K562 (cell line): ENCODE measurements around the gene TMEM121B. TPM values are rescaled to one million over a fixed set of nuclear protein-coding genes. Genes with fewer than 3 reads are reported as not detected.
A peak's percentile ranks its signal among the peaks of the same experiment; 100 is the strongest.

Experiments
- ATAC-seq: fragments of 200-7000 bp; cut with Tn5 transposase; 3 replicates; pipeline ENCODE4 v1.9.1; 2020; ENCODE audit warnings: moderate library complexity
- BruUV-seq: library from RNA; stranded (reverse); fragments of 400-500 nt; replicated peaks from 2 replicates; lab custom pipeline; 2021; lab: Mats Ljungman, UMichigan
- CTCF ChIA-PET: fragments of 300-600 bp; formaldehyde crosslinking; extraction: SDS; loops from one replicate; lab custom pipeline; 2021; ENCODE audit warnings: low intra/inter-chr PET ratio; lab: Yijun Ruan, JAX
- POLR2A ChIA-PET: fragments of 300-600, 350-650 bp; sonication (Branson Sonifier 250); formaldehyde crosslinking; extraction: SDS; loops from one replicate; lab custom pipeline; 2021; ENCODE audit warnings: antibody characterized with exemption, inconsistent platforms; lab: Yijun Ruan, JAX
- DNase-seq, 4 experiments: peaks; one replicate each; pipeline versions ENCODE4 v3.0.0 to v3.0.0-alpha.2; 2011 to 2018; ENCODE audit warnings: low spot score in 3 of 4, mixed read lengths in 3 of 4; ENCODE audit errors: extremely low read depth in 1 of 4
- FAIRE-seq: peaks from 2 replicates; lab custom pipeline; 2011; peaks lifted over from hg19 to GRCh38; lab: Jason Lieb, UNC
- H2AFZ ChIP-seq: 2 replicates; pipeline ENCODE4 v1.6.0; 2011; ENCODE audit warnings: low read depth, low read length, control low read depth, inconsistent platforms
- H3K27ac ChIP-seq: fragments of 200-600 bp; 3 replicates; pipeline ENCODE4 v1.8.0; 2011; ENCODE audit warnings: low read depth, mild to moderate bottlenecking, control low read depth, inconsistent platforms, low read length, moderate library complexity, mixed read lengths; ENCODE audit errors: extremely low read depth
- H3K27me3 ChIP-seq, 2 experiments: fragments of 300-600 bp in 1 of 2; 2 replicates in 1 of 2; 3 replicates in 1 of 2; pipeline versions ENCODE4 v1.6.0 to v1.8.0; 2011; ENCODE audit warnings: inconsistent platforms in 2 of 2, low read length in 2 of 2, mild to moderate bottlenecking in 1 of 2, mixed read lengths in 1 of 2, moderate library complexity in 1 of 2; ENCODE audit not compliant: control insufficient read depth in 2 of 2, insufficient read depth in 2 of 2
- H3K36me3 ChIP-seq: fragments of 300-600 bp; 3 replicates; pipeline ENCODE4 v1.8.0; 2011; ENCODE audit warnings: mild to moderate bottlenecking, low read length, inconsistent platforms; ENCODE audit not compliant: control insufficient read depth, insufficient read depth
- H3K4me1 ChIP-seq, 2 experiments: fragments of 200-600 bp in 1 of 2; replicated peaks in 1 of 2; 2 replicates in 1 of 2; 3 replicates in 1 of 2; pipeline versions ENCODE4 v1.5.1 to v1.8.0; 2011; ENCODE audit warnings: inconsistent platforms in 2 of 2, low read length in 2 of 2, mild to moderate bottlenecking in 1 of 2, mixed read lengths in 1 of 2, moderate library complexity in 1 of 2; ENCODE audit not compliant: control insufficient read depth in 2 of 2, insufficient read depth in 2 of 2
- H3K4me2 ChIP-seq: 2 replicates; pipeline ENCODE4 v1.6.1; 2011; ENCODE audit warnings: low read length, control low read depth, inconsistent platforms, mixed read lengths; ENCODE audit not compliant: insufficient read depth
- H3K4me3 ChIP-seq: fragments of 200-600 bp; sonication (generic), shearing (Covaris generic); 2 replicates; pipeline ENCODE4 v1.5.1; 2016; ENCODE audit warnings: control low read depth, inconsistent platforms
- H3K79me2 ChIP-seq: fragments of 200-600 bp; 3 replicates; pipeline ENCODE4 v1.8.0; 2011; ENCODE audit warnings: low read length, inconsistent platforms; ENCODE audit not compliant: control insufficient read depth, insufficient read depth
- H3K9ac ChIP-seq, 2 experiments: 2 replicates each; pipeline versions ENCODE4 v1.6.0 to v1.6.1; 2011; ENCODE audit warnings: low read depth in 2 of 2, low read length in 2 of 2, control low read depth in 1 of 2, inconsistent platforms in 1 of 2, mild to moderate bottlenecking in 1 of 2, mixed read lengths in 1 of 2; ENCODE audit not compliant: insufficient read depth in 1 of 2
- H3K9me1 ChIP-seq: one replicate; pipeline ENCODE4 v1.6.0; 2011; ENCODE audit warnings: inconsistent platforms, mild to moderate bottlenecking, low read length, moderate library complexity; ENCODE audit not compliant: control insufficient read depth, insufficient read depth
- H3K9me3 ChIP-seq: replicated peaks from 2 replicates; pipeline ENCODE4 v1.5.1; 2011; ENCODE audit warnings: low read depth, low read length, inconsistent platforms; ENCODE audit not compliant: control insufficient read depth, insufficient read depth
- H4K20me1 ChIP-seq: replicated peaks from 2 replicates; pipeline ENCODE4 v1.6.1; 2011; ENCODE audit warnings: low read length, inconsistent platforms, mixed read lengths; ENCODE audit not compliant: control insufficient read depth, insufficient read depth
- ATF1 ChIP-seq, 2 experiments: fragments of 450-650 bp in 1 of 2; IDR thresholded peaks; 2 replicates each; pipeline ENCODE4 v1.6.1; 2016; ENCODE audit warnings: missing compliant biosample characterization in 1 of 2, missing genetic modification characterization in 1 of 2
- BHLHE40 ChIP-seq: IDR thresholded peaks from 2 replicates; pipeline ENCODE4 v1.6.1; 2011; ENCODE audit warnings: low read length, improper control_type of control experiment
- CTCF ChIP-seq, 3 experiments: IDR thresholded peaks in 2 of 3; conservative IDR thresholded peaks in 1 of 3; 2 replicates each; pipeline ENCODE4 v1.5.1; 2011 to 2012; ENCODE audit warnings: low read length in 3 of 3, mild to moderate bottlenecking in 3 of 3, control low read depth in 2 of 3, improper control_type of control experiment in 1 of 3, inconsistent platforms in 1 of 3, low read depth in 1 of 3, mixed read lengths in 1 of 3, moderate library complexity in 1 of 3; ENCODE audit not compliant: insufficient read depth in 2 of 3
- DMBX1 ChIP-seq: fragments of 250-450 bp; sonication (Bioruptor Pico); IDR thresholded peaks from 2 replicates; pipeline ENCODE4 v1.8.0; 2022; ENCODE audit warnings: inconsistent platforms, mild to moderate bottlenecking, moderate library complexity, borderline replicate concordance
- GTF2E2 ChIP-seq: fragments of 200-800 bp; sonication (Bioruptor generic); IDR thresholded peaks from 2 replicates; pipeline ENCODE4 v1.6.1; 2016; ENCODE audit warnings: missing genetic modification characterization, missing compliant biosample characterization
- KDM1A ChIP-seq, 2 experiments: fragments of 450-650 bp; IDR thresholded peaks; 2 replicates each; pipeline ENCODE4 v1.6.1; 2016; ENCODE audit warnings: mild to moderate bottlenecking in 2 of 2
- RBM39 ChIP-seq: fragments of 200-400 bp; formaldehyde crosslinking; optimal IDR thresholded peaks from 2 replicates; pipeline ENCODE3; 2018; ENCODE audit warnings: low read depth, low read length
- SAFB ChIP-seq: fragments of 200-400 bp; formaldehyde crosslinking; IDR thresholded peaks from 2 replicates; pipeline ENCODE4 v1.6.1; 2017; ENCODE audit warnings: low read depth, low read length, borderline replicate concordance
- SMARCA4 ChIP-seq: fragments of 450-650 bp; IDR thresholded peaks from 2 replicates; pipeline ENCODE4 v1.6.1; 2016
- TAF15 ChIP-seq: fragments of 200-400 bp; formaldehyde crosslinking; IDR thresholded peaks from 2 replicates; pipeline ENCODE4 v1.6.1; 2017; ENCODE audit warnings: mild to moderate bottlenecking, low read depth, low read length, moderate library complexity
- UBTF ChIP-seq, 2 experiments: IDR thresholded peaks; 2 replicates each; pipeline ENCODE4 v1.6.1; 2012; ENCODE audit warnings: improper control_type of control experiment in 2 of 2, low read depth in 2 of 2, low read length in 2 of 2, borderline replicate concordance in 1 of 2
- ZNF639 ChIP-seq, 2 experiments: fragments of 200-800 bp in 1 of 2; sonication (Bioruptor generic) in 1 of 2; sonication (generic) in 1 of 2; formaldehyde crosslinking in 1 of 2; IDR thresholded peaks in 1 of 2; conservative IDR thresholded peaks in 1 of 2; 2 replicates each; pipeline versions ENCODE4 v1.5.0 to v1.6.1; 2016 to 2020; ENCODE audit warnings: missing compliant biosample characterization in 1 of 2, missing genetic modification characterization in 1 of 2, missing genetic modification reagents in 1 of 2
- ZNF766 ChIP-seq: fragments of 200-800 bp; sonication (Bioruptor generic); conservative IDR thresholded peaks from 2 replicates; pipeline ENCODE4 v1.6.1; 2016; ENCODE audit warnings: missing genetic modification characterization, missing compliant biosample characterization
- WGBS: fragments of 100-300 bp; shearing (Covaris generic); methylation state at CpG from one replicate; pipeline ENCODE4 v1.1.6; 2016; ENCODE audit warnings: low coverage, mixed read lengths; ENCODE audit not compliant: insufficient coverage; ENCODE audit errors: missing lambda C conversion rate; 5-methylcytosine and 5-hydroxymethylcytosine counted together
- in situ Hi-C: fragments of 300-500 bp; cut with MboI; formaldehyde crosslinking; loops from 4 replicates; pipeline ENCODE4 v1.15.0; 2018; ENCODE audit warnings: inconsistent platforms, mixed read lengths
- intact Hi-C: fragments of 100-400 bp; cut with micrococcal nuclease; formaldehyde crosslinking; loops from 2 replicates; pipeline ENCODE4 v1.14.2; 2022
- polyA plus RNA-seq, 8 experiments: library from polyadenylated mRNA; depleted of rRNA in 4 of 8; stranded (reverse) in 5 of 8; unstranded in 3 of 8; fragments of >200 nt; fragmentation: Nextera tagmentation in 2 of 8; fragmentation: Illumina TruSeq in 1 of 8; extraction: Ambion mirVana in 2 of 8; extraction: Trizol in 1 of 8; gene quantifications; 2 replicates each; pipeline versions ENCODE4 v1.2.1 to v1.2.3, GENCODE V29; 2011 to 2014; ENCODE audit warnings: inconsistent platforms in 1 of 8, missing spikeins in 1 of 8
- total RNA-seq, 7 experiments: library from RNA; depleted of rRNA in 6 of 7; stranded (reverse); fragments of >200 nt in 6 of 7; fragmentation: Illumina TruSeq in 2 of 7; extraction: Trizol in 2 of 7; gene quantifications; 2 replicates each; pipeline versions ENCODE4 v1.2.1 to v1.2.3, GENCODE V29; 2011 to 2021; ENCODE audit warnings: low replicate concordance in 1 of 7

The TMEM121B gene
- total and polyA plus RNA-seq, 9 of the 15 experiments (the other 6 are each of a cell fraction or from before 2014, with no cell fraction given): 0.03 to 0.07 (median 0.03) TPM; not detected in 6

- in situ Hi-C loops: no loop called here
- H3K27ac ChIP-seq: peak within 1 kb of the TSS; percentile 67
- TF ChIP-seq BHLHE40: peak; percentile 97
- no peak for TF ChIP-seq TAF15
- no peak for TF ChIP-seq SMARCA4
- 0 out of 2 replicates have a peak, but pooled peaks have one; percentile 45 for TF ChIP-seq ZNF766 (CRISPR knock-in tag)
- peak; percentile 41 to 79; a peak in 2 of 4 replicates for TF ChIP-seq UBTF (IDR thresholded peaks at IDR 0.05; ENCODE audit: borderline replicate concordance in 1 of 2, low read depth in 2 of 2, low read length in 2 of 2)
- TF ChIP-seq GTF2E2 (tag): no peak
- TF ChIP-seq CTCF (IDR thresholded peaks at IDR 0.05 in 2 of 3, conservative IDR thresholded peaks at IDR 0.05 in 1 of 3; ENCODE audit: insufficient read depth in 2 of 3, low read depth in 1 of 3, low read length in 3 of 3): 0 out of 6 replicates have a peak, but pooled peaks of 1 of the 3 experiments have one; percentile 1
- peak; percentile 42; the same call in 1 of the 2 replicates for TF ChIP-seq DMBX1 (CRISPR knock-in tag)
- no peak for TF ChIP-seq RBM39
- peak; percentile 81 for TF ChIP-seq SAFB
- no peak for TF ChIP-seq ATF1 (CRISPR knock-in tag; IDR thresholded peaks at IDR 0.05)
- TF ChIP-seq ATF1 (tag; IDR thresholded peaks at IDR 0.05): peak; percentile 57
- peak in 1 of 2 experiments; percentile 60; a peak in 1 of 4 replicates for TF ChIP-seq KDM1A (IDR thresholded peaks at IDR 0.05)
- TF ChIP-seq ZNF639 (CRISPR knock-in tag; conservative IDR thresholded peaks at IDR 0.05 in 1 of 2, IDR thresholded peaks at IDR 0.05 in 1 of 2): no peak
These were observed 37.7 kb upstream of the TMEM121B start, which contains the start of gene HDHD5 for GRCh38 chr22:17158568-17159503. Gene HDHD5 (minus strand): TSS chr22:17159277. CDS start chr22:17159251, 26 bp downstream.

More at GRCh38 chr22:17158568-17159503, 37.7 kb upstream of the TMEM121B start, which contains the start of gene HDHD5:
- Histone ChIP-seq H3K27me3 (peaks cover 7 to 14% of the 10 kb centered on the region in 2 experiments; a peak in 3 of 5 replicates), H3K4me2 (peak within 1 kb of the TSS; percentile 86), H3K9ac (peak within 1 kb of the TSS; percentile 40 to 93), H3K4me3 (peak within 1 kb of the TSS; percentile 60), H3K79me2 (peaks cover 12% of the 10 kb centered on the region), H4K20me1 (peaks cover 3% of the 10 kb centered on the region), H3K9me3 (no peaks in the 10 kb centered on the region), H3K36me3 (peaks cover 7% of the 10 kb centered on the region; the same call in 2 of the 3 replicates), H3K9me1 (no peaks in the 10 kb centered on the region), H2AFZ (peak within 1 kb of the TSS; percentile 85), H3K4me1 (peaks cover 12 to 23% of the 10 kb centered on the region in 2 experiments; a peak in 4 of 5 replicates)
- intact Hi-C loops: no loop called here
- DNase-seq (peak; percentile 92 to 99 (median 98)), ATAC-seq (peak; percentile 88), FAIRE-seq (no peak)
- under 1% methylated on average over 70 of the region's 114 CpGs for WGBS
- no TSS peak for BruUV-seq
- POLR2A ChIA-PET: interaction anchor here (0.9 kb wide), 1 partner anchor 9 kb away, joined by 3 read pairs; no protein-coding TSS in a partner anchor
- CTCF ChIA-PET: no interaction called here
